Activated naive CD4-positive, alpha-beta T cell (primary cell): ENCODE results near the gene KAZN.

ENCODE experiments used
- DNase-seq, 4 experiments: peaks; one replicate each; lab custom pipeline; 2025; lab: John Stamatoyannopoulos, UW

Gene KAZN

GRCh38 chr1:14983277-14983676 is 384.8 kb downstream of the KAZN start:
- no peak for DNase-seq

GRCh38 chr1:14986168-14986567 is 387.7 kb downstream of the KAZN start:
- no peak for DNase-seq

- DNase-seq, result no peak
Measured at GRCh38 chr1:14987829-14988603, 389.5 kb downstream of the KAZN start.

- DNase-seq, result no peak
Measured at GRCh38 chr1:14988636-14989035, 390.2 kb downstream of the KAZN start.

- no peak for DNase-seq
Measured at GRCh38 chr1:14989931-14990728, 391.6 kb downstream of the KAZN start.

GRCh38 chr1:14993414-14993813 is 394.9 kb downstream of the KAZN start:
- no peak for DNase-seq

- DNase-seq, result no peak
Measured at GRCh38 chr1:14994148-14994547, 395.7 kb downstream of the KAZN start.

GRCh38 chr1:14994841-14995437 is 396.5 kb downstream of the KAZN start:
- DNase-seq, result no peak

GRCh38 chr1:14996133-14997050 is 397.9 kb downstream of the KAZN start:
- DNase-seq, result no peak

- DNase-seq, result no peak
Measured at GRCh38 chr1:14997646-14998276, 399.3 kb downstream of the KAZN start.

GRCh38 chr1:14999441-14999840 is 401.0 kb downstream of the KAZN start:
- no peak for DNase-seq

- DNase-seq, result no peak
Measured at GRCh38 chr1:15000030-15000429, 401.5 kb downstream of the KAZN start.

- DNase-seq, result no peak
Measured at GRCh38 chr1:15000671-15001070, 402.2 kb downstream of the KAZN start.

GRCh38 chr1:15001317-15001915 is 402.9 kb downstream of the KAZN start:
- DNase-seq, result no peak

GRCh38 chr1:15002325-15002724 is 403.8 kb downstream of the KAZN start:
- DNase-seq, result no peak

- DNase-seq, result no peak
Measured at GRCh38 chr1:15004396-15004795, 405.9 kb downstream of the KAZN start.

- no peak for DNase-seq
Measured at GRCh38 chr1:15005116-15005515, 406.6 kb downstream of the KAZN start.

GRCh38 chr1:15007368-15007767 is 408.9 kb downstream of the KAZN start:
- DNase-seq, result no peak

- no peak for DNase-seq
Measured at GRCh38 chr1:15007842-15008241, 409.4 kb downstream of the KAZN start.

- DNase-seq, result no peak
Measured at GRCh38 chr1:15008783-15009729, 410.6 kb downstream of the KAZN start.
